22Rv1 (cell line): ENCODE results near the gene TIMELESS.
A peak's percentile ranks its signal among the peaks of the same experiment; 100 is the strongest.

Source experiments
- ZFX ChIP-seq: fragments of 450-650 bp; IDR thresholded peaks from 2 replicates; pipeline ENCODE4 v1.6.1; 2017; ENCODE audit warnings: antibody characterized with exemption, borderline replicate concordance
- TF ChIP-seq, protein P1 (sequence below): fragments of 450-650 bp; IDR thresholded peaks from 2 replicates; pipeline ENCODE4 v1.5.1; 2017; ENCODE audit warnings: mild to moderate bottlenecking

DNA sequence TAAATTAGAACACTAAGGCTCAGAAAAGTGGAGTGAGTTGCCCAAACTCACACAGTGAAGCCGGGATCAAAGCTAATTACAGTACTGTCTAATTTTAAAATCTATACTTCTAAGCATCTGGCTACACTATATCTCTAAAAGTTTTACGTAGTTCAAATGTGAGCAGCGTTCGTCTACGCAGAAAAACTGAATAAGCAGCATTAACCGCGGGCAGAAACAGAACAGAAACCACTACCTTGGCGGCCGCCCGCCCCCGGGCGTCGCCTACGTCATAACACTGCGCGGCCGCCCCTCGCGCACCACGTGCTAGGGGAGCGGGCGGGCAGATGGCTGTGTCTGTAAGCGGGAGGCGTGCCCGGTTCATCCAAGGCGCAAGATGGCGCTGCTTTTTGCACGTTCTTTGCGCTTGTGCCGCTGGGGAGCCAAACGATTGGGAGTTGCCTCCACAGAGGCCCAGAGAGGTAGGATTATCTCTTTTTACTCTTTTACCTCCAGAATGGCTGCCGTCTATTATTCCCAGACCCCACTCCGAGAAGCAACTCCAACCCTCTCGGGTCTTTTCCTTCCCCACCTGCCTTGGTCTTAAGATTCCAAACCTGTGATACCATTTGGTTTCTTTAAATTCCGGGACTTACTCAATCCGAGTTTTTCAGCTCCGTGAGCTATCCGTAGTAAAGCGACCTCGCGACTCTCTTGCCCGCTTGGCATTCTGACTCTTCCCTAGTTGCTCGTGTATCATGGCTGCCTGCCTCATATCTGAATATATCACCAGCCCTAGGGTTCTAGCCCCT lies 19.2 kb upstream of the TIMELESS start, which contains the start of gene SPRYD4:
- TF ChIP-seq, protein P1, sequence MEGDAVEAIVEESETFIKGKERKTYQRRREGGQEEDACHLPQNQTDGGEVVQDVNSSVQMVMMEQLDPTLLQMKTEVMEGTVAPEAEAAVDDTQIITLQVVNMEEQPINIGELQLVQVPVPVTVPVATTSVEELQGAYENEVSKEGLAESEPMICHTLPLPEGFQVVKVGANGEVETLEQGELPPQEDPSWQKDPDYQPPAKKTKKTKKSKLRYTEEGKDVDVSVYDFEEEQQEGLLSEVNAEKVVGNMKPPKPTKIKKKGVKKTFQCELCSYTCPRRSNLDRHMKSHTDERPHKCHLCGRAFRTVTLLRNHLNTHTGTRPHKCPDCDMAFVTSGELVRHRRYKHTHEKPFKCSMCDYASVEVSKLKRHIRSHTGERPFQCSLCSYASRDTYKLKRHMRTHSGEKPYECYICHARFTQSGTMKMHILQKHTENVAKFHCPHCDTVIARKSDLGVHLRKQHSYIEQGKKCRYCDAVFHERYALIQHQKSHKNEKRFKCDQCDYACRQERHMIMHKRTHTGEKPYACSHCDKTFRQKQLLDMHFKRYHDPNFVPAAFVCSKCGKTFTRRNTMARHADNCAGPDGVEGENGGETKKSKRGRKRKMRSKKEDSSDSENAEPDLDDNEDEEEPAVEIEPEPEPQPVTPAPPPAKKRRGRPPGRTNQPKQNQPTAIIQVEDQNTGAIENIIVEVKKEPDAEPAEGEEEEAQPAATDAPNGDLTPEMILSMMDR: peak; percentile 66
- no peak for TF ChIP-seq ZFX
